Fibroblast of mammary gland (primary cell): ENCODE results near the gene LBH.
A peak's percentile ranks its signal among the peaks of the same experiment; 100 is the strongest.

Experiments used
- DNase-seq: peaks from one replicate; pipeline ENCODE4 v3.0.0-alpha.2; 2010; ENCODE audit warnings: low read depth
- H3K4me3 ChIP-seq: 2 replicates; pipeline ENCODE4 v1.5.1; 2011; ENCODE audit warnings: low read depth, mild to moderate bottlenecking, low read length, moderate library complexity; ENCODE audit not compliant: control insufficient read depth
- CTCF ChIP-seq: conservative IDR thresholded peaks from 2 replicates; pipeline ENCODE4 v1.5.1; 2011; ENCODE audit warnings: low read depth, low read length, inconsistent platforms; ENCODE audit not compliant: control insufficient read depth, insufficient read depth

The LBH gene

GRCh38 chr2:30225131-30225762, 6.1 kb upstream of the LBH start:
- peak; percentile 58 for DNase-seq
- peak overlapping the region; percentile 34 for H3K4me3 ChIP-seq
- no peak for TF ChIP-seq CTCF

GRCh38 chr2:30226144-30227032, 4.9 kb upstream of the LBH start:
- no peak overlapping the region for H3K4me3 ChIP-seq

GRCh38 chr2:30229596-30229995, 1.7 kb upstream of the LBH start:
- no peak for TF ChIP-seq CTCF
- no peak overlapping the region for H3K4me3 ChIP-seq
- no peak for DNase-seq

More at GRCh38 chr2:30226144-30227032, 4.9 kb upstream of the LBH start:
- DNase-seq = peak; percentile 31
- TF ChIP-seq CTCF = no peak

- DNase-seq = no peak
- no peak for TF ChIP-seq CTCF
- peak overlapping the region; percentile 54 for H3K4me3 ChIP-seq
These were observed 680 bp upstream of the LBH start for GRCh38 chr2:30230497-30231211.

GRCh38 chr2:30231996-30232800, 864 bp downstream of the LBH start:
- no peak for DNase-seq
- H3K4me3 ChIP-seq = peak overlapping the region; percentile 54
- no peak for TF ChIP-seq CTCF

- no peak for DNase-seq
- TF ChIP-seq CTCF = no peak
These were observed 1.4 kb downstream of the LBH start for GRCh38 chr2:30232801-30233130.

More at GRCh38 chr2:30232801-30233130, 1.4 kb downstream of the LBH start:
- peak overlapping the region; percentile 54 for H3K4me3 ChIP-seq
